Activated CD4-positive, alpha-beta memory T cell treated with anti-CD3 and anti-CD28 coated beads, Interleukin-2, amount 10 ng/mL, durations not matched to agents 7 days and 5 days (primary cell): ENCODE data around the gene NEO1. TPM values are rescaled to one million over a fixed set of nuclear protein-coding genes. Genes with fewer than 3 reads are reported as not detected.

Source experiments
- CTCF ChIA-PET: fragments of 350-600 bp; sonication (Branson Sonifier 250); formaldehyde crosslinking; loops from one replicate; lab custom pipeline; 2021; ENCODE audit warnings: antibody characterized with exemption, inconsistent platforms; lab: Charles Lee
- POLR2A ChIA-PET: fragments of 350-600 bp; sonication (Branson Sonifier 250); formaldehyde crosslinking; loops from one replicate; lab custom pipeline; 2021; ENCODE audit warnings: antibody characterized with exemption; lab: Charles Lee
- DNase-seq: peaks from one replicate; pipeline ENCODE4 v3.0.0-alpha.2; 2020
- H3K27ac Mint-ChIP-seq: one replicate; pipeline ENCODE4 v1.8.0; 2021; ENCODE audit warnings: mild to moderate bottlenecking, mixed read lengths
- H3K27me3 Mint-ChIP-seq: one replicate; pipeline ENCODE4 v1.8.0; 2021; ENCODE audit warnings: mixed read lengths
- H3K36me3 Mint-ChIP-seq: one replicate; pipeline ENCODE4 v1.8.0; 2021; ENCODE audit warnings: low read depth, mixed read lengths
- H3K4me1 Mint-ChIP-seq: one replicate; pipeline ENCODE4 v1.8.0; 2021; ENCODE audit warnings: mixed read lengths
- H3K4me3 Mint-ChIP-seq: one replicate; pipeline ENCODE4 v1.8.0; 2021; ENCODE audit warnings: mild to moderate bottlenecking, mixed read lengths
- H3K9me3 Mint-ChIP-seq: one replicate; pipeline ENCODE4 v1.8.0; 2021; ENCODE audit warnings: mixed read lengths
- total RNA-seq, 2 experiments: library from RNA; stranded (reverse); gene quantifications; one replicate each; pipeline ENCODE4 v1.2.3, GENCODE V29; 2021

The NEO1 gene
- total RNA-seq, 2 experiments from 2014 or later = 7.6 to 8.3 TPM

DNA sequence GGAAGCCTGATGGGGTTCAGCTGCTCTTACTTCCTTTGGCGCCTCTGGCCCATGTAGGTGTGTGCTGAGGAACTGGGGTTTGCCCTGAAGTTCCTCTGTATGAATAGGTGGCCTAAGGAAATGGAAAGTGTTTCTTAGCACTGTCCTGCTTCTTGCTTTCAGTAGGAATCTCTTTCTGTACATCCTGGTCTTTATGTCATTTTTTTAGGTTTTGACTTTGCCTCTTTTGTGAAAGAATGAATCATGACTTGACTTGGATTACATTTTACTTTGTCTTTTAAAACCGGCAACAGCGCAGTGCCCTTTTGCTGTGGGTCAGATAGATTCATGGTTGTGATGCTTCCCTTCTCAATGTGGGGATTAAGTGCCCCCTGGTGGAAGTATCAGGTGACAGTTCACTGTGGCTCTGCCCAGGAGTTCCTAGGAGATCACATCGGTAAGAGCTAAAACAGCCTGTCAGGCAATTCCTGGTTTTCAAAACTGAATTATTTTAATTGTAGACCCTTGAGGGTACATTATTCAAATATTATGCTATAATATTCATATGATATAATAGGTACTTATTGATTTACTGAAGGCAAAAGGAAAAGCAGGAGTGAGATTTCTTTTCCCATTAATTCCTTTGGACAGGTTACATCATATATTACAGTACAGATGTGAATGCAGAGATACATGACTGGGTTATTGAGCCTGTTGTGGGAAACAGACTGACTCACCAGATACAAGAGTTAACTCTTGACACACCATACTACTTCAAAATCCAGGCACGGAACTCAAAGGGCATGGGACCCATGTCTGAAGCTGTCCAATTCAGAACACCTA lies 221.1 kb downstream of the NEO1 start:
- Mint-ChIP-seq H3K9me3 (no peaks in the 10 kb centered on the region), H3K4me1 (peaks cover 2% of the 10 kb centered on the region), H3K4me3 (no peak overlapping the region), H3K36me3 (no peaks in the 10 kb centered on the region), H3K27ac (no peak overlapping the region), H3K27me3 (no peaks in the 10 kb centered on the region)
- peak; percentile 52 for DNase-seq
- CTCF ChIA-PET = interaction anchor here (0.7 to 8.6 kb wide), 11 partner anchors 9 to 552 kb away, joined by 3 to 64 read pairs (median 10); no protein-coding TSS in a partner anchor
- POLR2A ChIA-PET = no interaction called here

DNA sequence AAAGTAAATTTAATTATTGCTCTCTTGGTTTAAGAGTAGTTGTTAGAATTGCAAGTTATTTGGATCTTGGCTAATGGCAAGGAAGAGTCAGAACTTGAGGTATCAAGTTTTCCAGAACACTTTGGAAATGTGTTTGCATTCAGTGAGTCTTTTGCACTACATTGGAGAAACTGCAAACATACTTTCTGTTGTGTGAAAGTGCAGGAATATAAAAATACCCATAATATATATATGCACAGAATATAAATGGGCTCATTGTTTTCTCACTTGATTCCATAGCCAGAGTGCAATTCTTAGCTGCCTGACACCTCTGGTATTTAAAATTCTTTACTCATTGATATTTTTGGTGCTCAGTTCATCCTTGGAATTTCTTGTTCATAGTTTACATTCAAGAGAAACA lies 223.6 kb downstream of the NEO1 start:
- Mint-ChIP-seq H3K36me3 (no peaks in the 10 kb centered on the region), H3K9me3 (no peaks in the 10 kb centered on the region), H3K4me1 (peaks cover 2% of the 10 kb centered on the region), H3K27me3 (no peaks in the 10 kb centered on the region), H3K4me3 (no peak overlapping the region), H3K27ac (no peak overlapping the region)
- no peak for DNase-seq
- ChIA-PET POLR2A (no interaction called here), CTCF (interaction anchor here (0.9 to 8.6 kb wide), 5 partner anchors 9 to 39 kb away, joined by 3 to 64 read pairs (median 13); no protein-coding TSS in a partner anchor)

- H3K4me3 Mint-ChIP-seq = no peak overlapping the region
- POLR2A ChIA-PET = no interaction called here
- no peaks in the 10 kb centered on the region for H3K27me3 Mint-ChIP-seq
- H3K9me3 Mint-ChIP-seq = no peaks in the 10 kb centered on the region
- no peak overlapping the region for H3K27ac Mint-ChIP-seq
- CTCF ChIA-PET = interaction anchor here (0.6 to 2.3 kb wide), 7 partner anchors 9 to 422 kb away, joined by 3 to 13 read pairs (median 5); no protein-coding TSS in a partner anchor
- no peaks in the 10 kb centered on the region for H3K36me3 Mint-ChIP-seq
- peaks cover 8% of the 10 kb centered on the region for H3K4me1 Mint-ChIP-seq
- DNase-seq = no peak
Measured at GRCh38 chr15:73282567-73283365, 230.5 kb downstream of the NEO1 start.

DNA sequence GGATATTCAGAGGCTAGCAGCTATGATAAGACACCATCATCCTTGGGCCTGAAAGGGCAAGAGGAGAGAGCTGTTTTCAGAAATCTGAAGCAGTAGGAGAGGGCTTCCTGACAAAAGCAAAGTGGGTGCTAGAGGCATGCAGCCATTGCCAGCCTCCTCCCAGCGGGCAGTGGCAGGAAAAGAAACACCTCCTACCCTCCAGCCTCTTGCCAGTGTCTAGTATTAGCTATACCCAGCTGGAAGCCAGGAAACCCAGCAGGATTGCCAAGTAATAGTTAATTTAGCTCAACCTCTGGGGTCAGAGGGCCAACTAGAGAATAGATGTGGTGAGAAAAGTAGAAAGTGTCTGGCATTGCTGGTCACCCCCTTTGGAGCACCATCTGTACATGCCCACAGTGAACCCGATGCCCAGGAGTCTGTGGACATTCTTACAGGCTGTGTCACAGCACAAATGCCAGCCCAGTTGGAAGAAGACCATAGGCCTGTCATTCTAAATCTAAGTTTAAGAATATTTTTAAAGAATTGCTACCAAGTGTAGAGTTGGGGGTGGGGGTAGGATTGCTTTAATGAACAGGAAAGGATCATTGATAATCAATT lies 231.2 kb downstream of the NEO1 start:
- H3K9me3 Mint-ChIP-seq = no peaks in the 10 kb centered on the region
- ChIA-PET POLR2A (no interaction called here), CTCF (interaction anchor here (0.6 to 2.3 kb wide), 5 partner anchors 9 to 421 kb away, joined by 3 to 13 read pairs (median 5); no protein-coding TSS in a partner anchor)
- H3K27me3 Mint-ChIP-seq = no peaks in the 10 kb centered on the region
- no peak overlapping the region for H3K4me3 Mint-ChIP-seq
- DNase-seq = no peak
- H3K27ac Mint-ChIP-seq = no peak overlapping the region
- no peaks in the 10 kb centered on the region for H3K36me3 Mint-ChIP-seq
- peaks cover 8% of the 10 kb centered on the region for H3K4me1 Mint-ChIP-seq

- H3K36me3 Mint-ChIP-seq = peaks cover 4% of the 10 kb centered on the region
- peaks cover 8% of the 10 kb centered on the region for H3K4me1 Mint-ChIP-seq
- no peak overlapping the region for H3K27ac Mint-ChIP-seq
- no peaks in the 10 kb centered on the region for H3K9me3 Mint-ChIP-seq
- no peaks in the 10 kb centered on the region for H3K27me3 Mint-ChIP-seq
- H3K4me3 Mint-ChIP-seq = no peak overlapping the region
- no peak for DNase-seq
- ChIA-PET POLR2A (interaction anchor here (0.7 kb wide), 1 partner anchor 499 kb away, joined by 3 read pairs; no protein-coding TSS in a partner anchor), CTCF (interaction anchor here (0.7 to 1.4 kb wide), 3 partner anchors 8 to 352 kb away, joined by 3 to 5 read pairs (median 3); no protein-coding TSS in a partner anchor)
Measured at GRCh38 chr15:73284090-73284716, 231.9 kb downstream of the NEO1 start.

- ChIA-PET POLR2A (no interaction called here), CTCF (interaction anchor here (0.6 to 1.4 kb wide), 4 partner anchors 13 to 674 kb away, joined by 3 to 8 read pairs (median 4); no protein-coding TSS in a partner anchor)
- no peaks in the 10 kb centered on the region for H3K27me3 Mint-ChIP-seq
- H3K36me3 Mint-ChIP-seq = peaks cover 4% of the 10 kb centered on the region
- H3K9me3 Mint-ChIP-seq = no peaks in the 10 kb centered on the region
- no peak overlapping the region for H3K4me3 Mint-ChIP-seq
- peaks cover 8% of the 10 kb centered on the region for H3K4me1 Mint-ChIP-seq
- no peak for DNase-seq
- no peak overlapping the region for H3K27ac Mint-ChIP-seq
Measured at GRCh38 chr15:73286311-73286710, 234.0 kb downstream of the NEO1 start.

DNA sequence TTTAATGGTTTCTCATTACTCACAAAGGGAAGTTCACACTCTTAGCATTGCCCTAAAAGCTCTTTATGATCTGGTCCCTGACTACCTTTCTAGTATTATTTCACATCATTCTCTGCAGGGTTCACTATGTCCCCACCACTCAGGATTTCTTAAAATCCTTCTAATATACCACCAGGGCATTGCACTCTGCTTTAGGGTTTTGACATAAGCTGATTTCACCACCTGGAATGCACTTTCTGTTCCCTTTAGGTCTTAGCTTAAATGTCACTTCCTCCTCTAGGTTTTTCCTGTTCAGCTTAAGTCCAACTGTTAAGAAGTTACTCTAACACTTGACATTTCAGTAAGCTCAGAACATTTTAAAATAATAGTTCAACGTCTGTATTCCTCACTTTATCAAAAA lies 234.8 kb downstream of the NEO1 start:
- Mint-ChIP-seq H3K27ac (no peak overlapping the region), H3K4me3 (no peak overlapping the region), H3K27me3 (no peaks in the 10 kb centered on the region), H3K4me1 (peaks cover 8% of the 10 kb centered on the region), H3K36me3 (peaks cover 4% of the 10 kb centered on the region), H3K9me3 (no peaks in the 10 kb centered on the region)
- CTCF ChIA-PET = interaction anchor here (0.6 to 1.2 kb wide), 3 partner anchors 9 to 675 kb away, joined by 3 to 5 read pairs (median 3); no protein-coding TSS in a partner anchor
- DNase-seq = no peak
- POLR2A ChIA-PET = no interaction called here

GRCh38 chr15:73291441-73291840 lies 239.2 kb downstream of the NEO1 start:
- no peak overlapping the region for H3K4me3 Mint-ChIP-seq
- H3K36me3 Mint-ChIP-seq = peaks cover 4% of the 10 kb centered on the region
- ChIA-PET POLR2A (no interaction called here), CTCF (no interaction called here)
- H3K9me3 Mint-ChIP-seq = no peaks in the 10 kb centered on the region
- no peak for DNase-seq
- peaks cover 3% of the 10 kb centered on the region for H3K4me1 Mint-ChIP-seq
- H3K27me3 Mint-ChIP-seq = no peaks in the 10 kb centered on the region
- no peak overlapping the region for H3K27ac Mint-ChIP-seq

- ChIA-PET CTCF (no interaction called here), POLR2A (no interaction called here)
- H3K4me3 Mint-ChIP-seq = no peak overlapping the region
- no peak overlapping the region for H3K27ac Mint-ChIP-seq
- peaks cover 4% of the 10 kb centered on the region for H3K36me3 Mint-ChIP-seq
- no peaks in the 10 kb centered on the region for H3K4me1 Mint-ChIP-seq
- H3K27me3 Mint-ChIP-seq = no peaks in the 10 kb centered on the region
- no peak for DNase-seq
- H3K9me3 Mint-ChIP-seq = no peaks in the 10 kb centered on the region
Measured at GRCh38 chr15:73293773-73294172, 241.5 kb downstream of the NEO1 start.

DNA sequence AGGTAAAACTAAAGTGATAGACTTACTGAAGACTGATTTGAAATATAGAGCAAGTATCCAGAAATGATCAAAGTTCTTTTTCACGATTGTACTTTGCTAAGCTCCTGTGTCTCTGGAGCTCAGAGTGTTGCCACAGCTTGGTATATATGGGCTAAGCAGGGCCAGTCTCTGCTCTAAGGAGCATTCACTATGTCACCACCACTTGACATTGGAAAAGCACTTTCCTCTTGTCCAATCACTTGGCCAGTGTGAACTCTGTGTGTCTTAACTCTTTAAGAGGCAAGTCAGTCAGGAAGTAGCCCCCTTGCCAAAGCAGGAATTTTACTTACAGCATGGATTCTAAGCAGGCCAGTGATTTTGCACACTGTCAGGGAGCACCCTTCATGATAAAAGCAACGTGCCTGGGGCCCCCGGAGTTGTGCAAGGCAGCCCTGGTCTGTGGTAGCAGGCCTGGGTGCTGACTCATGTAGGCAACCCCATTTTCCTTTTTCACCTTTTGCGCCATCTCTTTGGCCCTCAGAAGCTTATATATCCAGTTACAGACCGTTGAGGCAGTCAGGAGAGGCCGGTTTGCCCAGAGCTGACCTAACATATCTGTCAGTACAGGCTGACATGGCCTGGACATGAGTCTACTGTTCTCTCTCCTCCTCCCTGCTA lies 243.5 kb downstream of the NEO1 start:
- no peak overlapping the region for H3K27ac Mint-ChIP-seq
- no peak overlapping the region for H3K4me3 Mint-ChIP-seq
- no peaks in the 10 kb centered on the region for H3K27me3 Mint-ChIP-seq
- H3K36me3 Mint-ChIP-seq = no peaks in the 10 kb centered on the region
- no peaks in the 10 kb centered on the region for H3K9me3 Mint-ChIP-seq
- ChIA-PET POLR2A (no interaction called here), CTCF (no interaction called here)
- no peak for DNase-seq
- H3K4me1 Mint-ChIP-seq = no peaks in the 10 kb centered on the region

GRCh38 chr15:73296609-73297353 lies 244.5 kb downstream of the NEO1 start:
- ChIA-PET CTCF (no interaction called here), POLR2A (no interaction called here)
- H3K4me1 Mint-ChIP-seq = no peaks in the 10 kb centered on the region
- no peak overlapping the region for H3K27ac Mint-ChIP-seq
- H3K4me3 Mint-ChIP-seq = no peak overlapping the region
- no peak for DNase-seq
- H3K9me3 Mint-ChIP-seq = no peaks in the 10 kb centered on the region
- no peaks in the 10 kb centered on the region for H3K27me3 Mint-ChIP-seq
- no peaks in the 10 kb centered on the region for H3K36me3 Mint-ChIP-seq
